K562 (cell line): ENCODE data around the gene MYO1D. TPM values are rescaled to one million over a fixed set of nuclear protein-coding genes. Genes with fewer than 3 reads are reported as not detected.

Experiments
- BACH1 ChIP-seq: fragments of 200-800 bp; sonication (Bioruptor generic); IDR thresholded peaks from 2 replicates; pipeline ENCODE4 v1.6.1; 2016; ENCODE audit warnings: missing genetic modification characterization, missing compliant biosample characterization
- BCOR ChIP-seq: fragments of 450-650 bp; IDR thresholded peaks from 2 replicates; pipeline ENCODE4 v1.6.1; 2016
- BMI1 ChIP-seq: fragments of 150-350 bp; IDR thresholded peaks from 2 replicates; pipeline ENCODE4 v1.6.1; 2014; ENCODE audit warnings: low read length
- CCNT2 ChIP-seq: IDR thresholded peaks from 2 replicates; pipeline ENCODE4 v1.6.1; 2011; ENCODE audit warnings: borderline replicate concordance, low read depth, mild to moderate bottlenecking, moderate library complexity, mixed read lengths, low read length; ENCODE audit not compliant: insufficient read length; ENCODE audit errors: extremely low read depth
- EGR1 ChIP-seq: fragments of 450-650 bp; conservative IDR thresholded peaks from 2 replicates; pipeline ENCODE4 v1.6.1; 2017; ENCODE audit warnings: mild to moderate bottlenecking
- ELF1 ChIP-seq: fragments of 200-800 bp; sonication (Bioruptor generic); IDR thresholded peaks from 2 replicates; pipeline ENCODE4 v1.6.1; 2016; ENCODE audit warnings: missing genetic modification characterization, missing compliant biosample characterization
- EP300 ChIP-seq: IDR thresholded peaks from 2 replicates; pipeline ENCODE4 v1.6.1; 2012; ENCODE audit warnings: low read length, improper control_type of control experiment
- HDAC1 ChIP-seq, 2 experiments: fragments of 450-650 bp; IDR thresholded peaks; 2 replicates each; pipeline ENCODE4 v1.6.1; 2016 to 2017; ENCODE audit warnings: inconsistent platforms in 1 of 2, mild to moderate bottlenecking in 1 of 2, moderate library complexity in 1 of 2
- HDAC3 ChIP-seq: fragments of 450-650 bp; IDR thresholded peaks from 2 replicates; pipeline ENCODE4 v1.6.1; 2018; ENCODE audit warnings: borderline replicate concordance, mild to moderate bottlenecking, moderate library complexity; ENCODE audit not compliant: partially characterized antibody
- KLF1 ChIP-seq: fragments of 450-650 bp; IDR thresholded peaks from 2 replicates; pipeline ENCODE4 v1.6.1; 2016; ENCODE audit warnings: missing genetic modification characterization, missing compliant biosample characterization
- KLF6 ChIP-seq: fragments of 250-450 bp; sonication (Bioruptor Pico); IDR thresholded peaks from 2 replicates; pipeline ENCODE4 v1.4.0; 2020; ENCODE audit warnings: mild to moderate bottlenecking, moderate library complexity, borderline replicate concordance
- MAFF ChIP-seq: IDR thresholded peaks from 2 replicates; pipeline ENCODE4 v1.6.1; 2012; ENCODE audit warnings: low read length, improper control_type of control experiment
- MTA1 ChIP-seq: fragments of 450-650 bp; IDR thresholded peaks from 2 replicates; pipeline ENCODE4 v1.6.1; 2017; ENCODE audit warnings: borderline replicate concordance
- NR1H2 ChIP-seq: sonication (generic); formaldehyde crosslinking; IDR thresholded peaks from 2 replicates; pipeline ENCODE4 v1.4.0; 2020; ENCODE audit warnings: mild to moderate bottlenecking, missing genetic modification reagents
- PHF8 ChIP-seq: fragments of 200-600 bp; sonication (generic); IDR thresholded peaks from 2 replicates; pipeline ENCODE4 v1.6.1; 2012; ENCODE audit warnings: mixed run types, mild to moderate bottlenecking, inconsistent platforms, low read length, moderate library complexity, borderline replicate concordance
- PRMT5 ChIP-seq: sonication (generic); formaldehyde crosslinking; IDR thresholded peaks from 2 replicates; pipeline ENCODE4 v1.5.0; 2020; ENCODE audit warnings: missing genetic modification reagents
- RHOXF2B ChIP-seq: fragments of 250-450 bp; sonication (Bioruptor Pico); conservative IDR thresholded peaks from 2 replicates; pipeline ENCODE4 v1.5.1; 2021
- TBL1XR1 ChIP-seq, 2 experiments: IDR thresholded peaks; 2 replicates each; pipeline ENCODE4 v1.6.1; 2012; ENCODE audit warnings: improper control_type of control experiment in 2 of 2, low read length in 2 of 2, mild to moderate bottlenecking in 1 of 2
- U2AF1 ChIP-seq: fragments of 200-400 bp; formaldehyde crosslinking; optimal IDR thresholded peaks from 2 replicates; pipeline ENCODE3; 2017; ENCODE audit warnings: mild to moderate bottlenecking, low read depth, low read length, moderate library complexity
- XRCC5 ChIP-seq: fragments of 200-400 bp; formaldehyde crosslinking; IDR thresholded peaks from 2 replicates; pipeline ENCODE4 v1.6.1; 2017; ENCODE audit warnings: low read depth, mild to moderate bottlenecking, low read length
- ZC3H4 ChIP-seq: sonication (generic); formaldehyde crosslinking; IDR thresholded peaks from 2 replicates; pipeline ENCODE4 v1.9.0; 2021; ENCODE audit warnings: missing genetic modification reagents, borderline replicate concordance
- ZKSCAN8 ChIP-seq: fragments of 200-800 bp; sonication (Bioruptor generic); IDR thresholded peaks from 2 replicates; pipeline ENCODE4 v1.6.1; 2016; ENCODE audit warnings: missing genetic modification characterization, missing compliant biosample characterization
- ZNF143 ChIP-seq: sonication (generic); formaldehyde crosslinking; IDR thresholded peaks from 2 replicates; pipeline ENCODE4 v1.9.0; 2022; ENCODE audit warnings: mild to moderate bottlenecking, missing genetic modification reagents
- ZNF561 ChIP-seq: fragments of 450-650 bp; formaldehyde crosslinking; conservative IDR thresholded peaks from 2 replicates; pipeline ENCODE4 v1.4.0; 2020; ENCODE audit warnings: mild to moderate bottlenecking, moderate library complexity
- ZSCAN29 ChIP-seq: fragments of 450-650 bp; IDR thresholded peaks from 2 replicates; pipeline ENCODE4 v1.6.1; 2017
- polyA plus RNA-seq, 8 experiments: library from polyadenylated mRNA; depleted of rRNA in 4 of 8; stranded (reverse) in 5 of 8; unstranded in 3 of 8; fragments of >200 nt; fragmentation: Nextera tagmentation in 2 of 8; fragmentation: Illumina TruSeq in 1 of 8; extraction: Ambion mirVana in 2 of 8; extraction: Trizol in 1 of 8; gene quantifications; 2 replicates each; pipeline versions ENCODE4 v1.2.1 to v1.2.3, GENCODE V29; 2011 to 2014; ENCODE audit warnings: inconsistent platforms in 1 of 8, missing spikeins in 1 of 8
- total RNA-seq, 7 experiments: library from RNA; depleted of rRNA in 6 of 7; stranded (reverse); fragments of >200 nt in 6 of 7; fragmentation: Illumina TruSeq in 2 of 7; extraction: Trizol in 2 of 7; gene quantifications; 2 replicates each; pipeline versions ENCODE4 v1.2.1 to v1.2.3, GENCODE V29; 2011 to 2021; ENCODE audit warnings: low replicate concordance in 1 of 7
- TF ChIP-seq, protein P1 (sequence below): fragments of 450-650 bp; IDR thresholded peaks from 2 replicates; pipeline ENCODE4 v1.6.1; 2016; ENCODE audit warnings: borderline replicate concordance
- TF ChIP-seq, protein P2 (sequence below): fragments of 450-650 bp; formaldehyde crosslinking; IDR thresholded peaks from 2 replicates; pipeline ENCODE4 v1.4.0; 2020; ENCODE audit warnings: mild to moderate bottlenecking
- TF ChIP-seq, protein P3 (sequence below): fragments of 250-450 bp; sonication (Bioruptor Pico); IDR thresholded peaks from 2 replicates; pipeline ENCODE4 v1.8.0; 2022; ENCODE audit warnings: inconsistent platforms

Gene MYO1D
- total and polyA plus RNA-seq, 9 of the 15 experiments (the other 6 are each of a cell fraction or from before 2014, with no cell fraction given) = 2.1 to 71.2 (median 45.4) TPM

DNA sequence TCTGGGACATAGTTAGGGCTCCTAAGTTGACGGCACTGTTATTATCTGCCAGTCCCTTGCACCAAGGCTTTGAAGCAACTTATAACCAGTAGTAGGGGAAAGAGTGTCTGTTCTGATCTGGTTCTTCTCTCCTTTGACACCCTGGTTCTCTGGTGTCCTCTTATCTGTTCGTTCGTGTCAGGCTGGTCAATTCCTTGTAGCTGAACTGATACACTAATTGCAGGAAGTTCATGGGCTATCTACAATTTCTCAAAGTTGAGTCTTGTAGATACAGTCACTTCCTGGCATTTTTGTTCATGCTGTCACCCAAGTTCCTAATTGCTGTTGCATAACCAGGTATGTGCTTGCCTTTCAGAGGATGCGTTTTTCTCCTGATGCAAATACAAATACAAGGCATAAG lies 17.3 kb upstream of the MYO1D start (continued):
- no peak for TF ChIP-seq U2AF1
- no peak for TF ChIP-seq ZSCAN29
- TF ChIP-seq KLF1 (tag) = no peak
- no peak for TF ChIP-seq RHOXF2B (CRISPR knock-in tag)
- TF ChIP-seq ZC3H4 (CRISPR knock-in tag) = no peak
- no peak for TF ChIP-seq PHF8
- TF ChIP-seq NR1H2 = no peak
- peak; percentile 63; the same call in 1 of the 2 replicates for TF ChIP-seq ZKSCAN8 (CRISPR knock-in tag)
- peak in 1 of 2 experiments; percentile 75; a peak in 2 of 4 replicates for TF ChIP-seq HDAC1 (IDR thresholded peaks at IDR 0.05)
- TF ChIP-seq PRMT5 (CRISPR knock-in tag) = no peak
- peak in 1 of 2 experiments; percentile 43; a peak in 2 of 4 replicates for TF ChIP-seq TBL1XR1 (IDR thresholded peaks at IDR 0.05; ENCODE audit: low read length in 2 of 2)
- no peak for TF ChIP-seq KLF6
- TF ChIP-seq MAFF = no peak
- no peak for TF ChIP-seq ZNF561 (CRISPR knock-in tag)
- 0 out of 2 replicates have a peak, but pooled peaks have one; percentile 47 for TF ChIP-seq BACH1 (tag)
- peak; percentile 59; the same call in 1 of the 2 replicates for TF ChIP-seq MTA1
- TF ChIP-seq CCNT2 = no peak
- TF ChIP-seq EP300 = peak; percentile 87
- no peak for TF ChIP-seq ELF1 (tag)
- peak; percentile 76 for TF ChIP-seq HDAC3
- TF ChIP-seq, protein P1, sequence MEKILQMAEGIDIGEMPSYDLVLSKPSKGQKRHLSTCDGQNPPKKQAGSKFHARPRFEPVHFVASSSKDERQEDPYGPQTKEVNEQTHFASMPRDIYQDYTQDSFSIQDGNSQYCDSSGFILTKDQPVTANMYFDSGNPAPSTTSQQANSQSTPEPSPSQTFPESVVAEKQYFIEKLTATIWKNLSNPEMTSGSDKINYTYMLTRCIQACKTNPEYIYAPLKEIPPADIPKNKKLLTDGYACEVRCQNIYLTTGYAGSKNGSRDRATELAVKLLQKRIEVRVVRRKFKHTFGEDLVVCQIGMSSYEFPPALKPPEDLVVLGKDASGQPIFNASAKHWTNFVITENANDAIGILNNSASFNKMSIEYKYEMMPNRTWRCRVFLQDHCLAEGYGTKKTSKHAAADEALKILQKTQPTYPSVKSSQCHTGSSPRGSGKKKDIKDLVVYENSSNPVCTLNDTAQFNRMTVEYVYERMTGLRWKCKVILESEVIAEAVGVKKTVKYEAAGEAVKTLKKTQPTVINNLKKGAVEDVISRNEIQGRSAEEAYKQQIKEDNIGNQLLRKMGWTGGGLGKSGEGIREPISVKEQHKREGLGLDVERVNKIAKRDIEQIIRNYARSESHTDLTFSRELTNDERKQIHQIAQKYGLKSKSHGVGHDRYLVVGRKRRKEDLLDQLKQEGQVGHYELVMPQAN = no peak
- TF ChIP-seq BCOR = peak; percentile 44; the same call in 1 of the 2 replicates
- TF ChIP-seq EGR1 = no peak
- TF ChIP-seq, protein P2, sequence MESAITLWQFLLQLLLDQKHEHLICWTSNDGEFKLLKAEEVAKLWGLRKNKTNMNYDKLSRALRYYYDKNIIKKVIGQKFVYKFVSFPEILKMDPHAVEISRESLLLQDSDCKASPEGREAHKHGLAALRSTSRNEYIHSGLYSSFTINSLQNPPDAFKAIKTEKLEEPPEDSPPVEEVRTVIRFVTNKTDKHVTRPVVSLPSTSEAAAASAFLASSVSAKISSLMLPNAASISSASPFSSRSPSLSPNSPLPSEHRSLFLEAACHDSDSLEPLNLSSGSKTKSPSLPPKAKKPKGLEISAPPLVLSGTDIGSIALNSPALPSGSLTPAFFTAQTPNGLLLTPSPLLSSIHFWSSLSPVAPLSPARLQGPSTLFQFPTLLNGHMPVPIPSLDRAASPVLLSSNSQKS (CRISPR knock-in tag) = no peak
- TF ChIP-seq BMI1 = no peak
- TF ChIP-seq, protein P3, sequence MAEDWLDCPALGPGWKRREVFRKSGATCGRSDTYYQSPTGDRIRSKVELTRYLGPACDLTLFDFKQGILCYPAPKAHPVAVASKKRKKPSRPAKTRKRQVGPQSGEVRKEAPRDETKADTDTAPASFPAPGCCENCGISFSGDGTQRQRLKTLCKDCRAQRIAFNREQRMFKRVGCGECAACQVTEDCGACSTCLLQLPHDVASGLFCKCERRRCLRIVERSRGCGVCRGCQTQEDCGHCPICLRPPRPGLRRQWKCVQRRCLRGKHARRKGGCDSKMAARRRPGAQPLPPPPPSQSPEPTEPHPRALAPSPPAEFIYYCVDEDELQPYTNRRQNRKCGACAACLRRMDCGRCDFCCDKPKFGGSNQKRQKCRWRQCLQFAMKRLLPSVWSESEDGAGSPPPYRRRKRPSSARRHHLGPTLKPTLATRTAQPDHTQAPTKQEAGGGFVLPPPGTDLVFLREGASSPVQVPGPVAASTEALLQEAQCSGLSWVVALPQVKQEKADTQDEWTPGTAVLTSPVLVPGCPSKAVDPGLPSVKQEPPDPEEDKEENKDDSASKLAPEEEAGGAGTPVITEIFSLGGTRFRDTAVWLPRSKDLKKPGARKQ (CRISPR knock-in tag) = no peak
- TF ChIP-seq XRCC5 = no peak
- TF ChIP-seq ZNF143 (CRISPR knock-in tag) = no peak
